Cardiac fibroblast (primary cell): ENCODE data around the gene ZBTB7C.

ENCODE experiments used
- DNase-seq, 2 donors: peaks; one replicate each; pipeline versions ENCODE4 v3.0.0 to v3.0.0-alpha.2; 2010; ENCODE audit warnings: low read depth in 2 of 2
- H3K4me3 ChIP-seq, 2 donors: replicated peaks in 1 of 2; 1 replicate in 1 of 2; 2 replicates in 1 of 2; pipeline ENCODE4 v1.5.1; 2011; ENCODE audit warnings: low read depth in 2 of 2, low read length in 2 of 2, mild to moderate bottlenecking in 2 of 2, moderate library complexity in 1 of 2
- TF ChIP-seq, protein P1 (sequence below): IDR thresholded peaks from one replicate; pipeline ENCODE4 v1.5.1; 2011; ENCODE audit warnings: low read depth, mild to moderate bottlenecking, low read length, inconsistent platforms

ZBTB7C gene

DNA sequence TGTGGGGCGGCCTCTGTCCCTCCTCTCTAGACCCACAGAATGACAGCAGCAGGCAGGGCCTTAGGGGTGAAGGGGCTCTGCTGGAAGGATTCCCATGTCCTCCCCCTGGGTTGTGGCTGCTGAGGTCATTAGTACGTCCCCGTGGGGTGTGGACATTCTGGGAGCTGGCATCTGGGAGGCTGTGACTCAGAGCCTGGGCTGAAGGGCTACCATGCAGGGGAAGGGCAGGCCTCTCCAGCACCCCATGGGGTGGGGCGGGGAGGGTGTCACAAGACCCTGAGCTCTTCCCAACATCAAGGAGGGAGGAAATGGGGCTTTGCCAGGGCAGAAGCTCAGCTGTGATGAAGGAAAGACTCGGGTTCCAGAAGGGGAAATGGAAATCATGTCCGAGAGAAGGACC, 373.0 kb downstream of the ZBTB7C start:
- peak in 1 of 2 donors; percentile 24 for DNase-seq
- H3K4me3 ChIP-seq = no peak overlapping the region
- TF ChIP-seq, protein P1, sequence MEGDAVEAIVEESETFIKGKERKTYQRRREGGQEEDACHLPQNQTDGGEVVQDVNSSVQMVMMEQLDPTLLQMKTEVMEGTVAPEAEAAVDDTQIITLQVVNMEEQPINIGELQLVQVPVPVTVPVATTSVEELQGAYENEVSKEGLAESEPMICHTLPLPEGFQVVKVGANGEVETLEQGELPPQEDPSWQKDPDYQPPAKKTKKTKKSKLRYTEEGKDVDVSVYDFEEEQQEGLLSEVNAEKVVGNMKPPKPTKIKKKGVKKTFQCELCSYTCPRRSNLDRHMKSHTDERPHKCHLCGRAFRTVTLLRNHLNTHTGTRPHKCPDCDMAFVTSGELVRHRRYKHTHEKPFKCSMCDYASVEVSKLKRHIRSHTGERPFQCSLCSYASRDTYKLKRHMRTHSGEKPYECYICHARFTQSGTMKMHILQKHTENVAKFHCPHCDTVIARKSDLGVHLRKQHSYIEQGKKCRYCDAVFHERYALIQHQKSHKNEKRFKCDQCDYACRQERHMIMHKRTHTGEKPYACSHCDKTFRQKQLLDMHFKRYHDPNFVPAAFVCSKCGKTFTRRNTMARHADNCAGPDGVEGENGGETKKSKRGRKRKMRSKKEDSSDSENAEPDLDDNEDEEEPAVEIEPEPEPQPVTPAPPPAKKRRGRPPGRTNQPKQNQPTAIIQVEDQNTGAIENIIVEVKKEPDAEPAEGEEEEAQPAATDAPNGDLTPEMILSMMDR = no peak

DNA sequence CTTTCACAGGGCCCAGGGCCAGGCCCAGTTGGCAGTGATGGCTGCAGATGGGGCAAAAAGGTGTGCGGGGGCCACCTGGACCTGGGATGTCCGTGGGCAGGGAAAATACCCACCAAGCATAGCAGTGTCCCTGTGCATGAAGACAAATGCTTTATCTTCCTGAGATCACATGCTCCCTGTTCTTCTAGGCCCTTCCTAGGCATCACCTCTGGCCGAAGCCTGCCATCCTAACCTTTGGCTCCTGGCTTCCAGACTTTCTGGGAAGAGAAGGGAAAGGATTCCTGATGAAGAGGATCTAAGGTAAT, 373.7 kb downstream of the ZBTB7C start:
- TF ChIP-seq, protein P1 = no peak
- no peak overlapping the region for H3K4me3 ChIP-seq
- no peak for DNase-seq

DNA sequence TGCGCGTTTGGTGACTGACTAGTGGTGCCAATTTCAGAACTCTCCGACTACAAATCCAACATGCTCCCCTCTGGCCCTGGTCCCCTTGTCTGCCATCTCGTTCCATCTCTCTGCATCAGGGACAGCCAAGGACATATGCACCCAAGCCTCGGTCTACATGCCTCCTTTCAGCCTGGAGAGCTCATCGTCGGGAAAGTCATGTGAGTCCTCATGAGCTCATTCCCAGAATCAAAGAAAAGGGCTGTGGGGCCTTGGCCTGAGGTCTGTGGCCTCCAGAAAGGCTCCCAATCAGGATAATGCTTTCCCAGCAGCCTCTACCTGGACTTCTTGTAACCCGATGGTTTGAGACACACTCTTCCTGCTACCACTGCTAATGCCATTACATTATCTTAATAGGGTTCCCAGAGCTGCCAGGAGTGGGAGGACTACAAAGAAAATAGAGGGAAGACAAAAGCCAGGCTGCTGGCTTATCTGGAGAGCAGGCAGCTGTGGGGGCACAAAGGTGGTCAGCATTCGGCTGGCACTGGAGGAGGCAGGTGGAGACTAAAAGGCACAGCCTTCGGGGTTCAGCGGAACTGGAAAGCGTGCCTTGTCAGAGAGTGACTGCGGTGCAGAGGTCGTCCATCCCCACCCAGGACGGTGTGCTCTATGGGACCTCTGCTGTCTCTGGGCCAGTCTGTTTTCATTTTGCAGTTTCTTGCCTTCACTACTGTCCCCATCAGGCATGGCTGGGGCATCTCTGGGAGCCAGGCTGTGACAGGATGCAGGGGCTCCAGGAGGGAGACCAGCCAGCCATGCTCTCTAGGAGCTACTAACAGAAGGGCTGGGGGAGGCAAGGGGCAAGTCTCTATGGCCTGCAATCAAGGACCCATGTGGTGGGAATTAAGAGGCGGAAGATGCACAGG, 374.3 kb downstream of the ZBTB7C start:
- TF ChIP-seq, protein P1 = no peak
- DNase-seq = no peak
- no peak overlapping the region for H3K4me3 ChIP-seq

DNA sequence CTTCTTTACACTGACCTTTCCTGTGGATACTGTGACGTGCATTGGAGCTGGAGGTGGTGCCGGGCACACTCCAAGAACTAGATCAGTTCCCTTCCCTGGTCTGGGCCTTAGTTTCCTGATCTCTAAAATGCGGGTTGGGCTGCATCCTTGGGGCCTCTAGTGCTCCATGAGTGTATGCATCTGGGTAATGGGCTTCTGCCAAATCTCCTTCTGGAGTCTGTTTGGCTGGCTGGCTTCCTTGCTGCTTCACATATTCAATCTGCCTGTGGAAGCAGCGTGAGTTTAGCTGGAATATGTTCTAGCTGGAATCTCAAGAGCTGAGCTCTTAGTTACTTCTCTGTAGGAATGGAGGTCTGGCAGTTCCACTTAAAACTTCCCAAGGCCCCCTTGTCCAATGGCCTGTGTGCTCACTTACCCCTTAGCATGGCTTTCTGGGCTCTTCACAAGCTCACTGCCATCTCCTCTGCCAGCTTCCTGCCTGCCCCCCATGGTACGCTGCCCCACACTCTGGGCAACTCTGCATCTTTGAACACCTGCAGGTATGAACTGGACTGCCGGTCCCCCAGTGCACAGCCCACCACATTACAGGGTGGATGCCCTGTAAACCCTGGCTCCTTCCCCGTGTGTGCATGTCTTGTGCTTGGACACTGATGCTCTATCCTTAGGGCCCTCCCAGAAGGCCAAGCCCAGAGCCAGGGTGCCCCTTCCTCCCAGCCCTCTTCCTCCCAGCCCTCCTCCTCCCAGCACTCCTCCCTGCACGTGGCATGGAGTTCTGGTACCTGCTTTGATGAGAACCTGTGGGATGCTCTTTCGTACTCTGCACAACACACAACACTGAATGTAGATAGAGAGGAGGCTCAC, 375.2 kb downstream of the ZBTB7C start:
- H3K4me3 ChIP-seq = no peak overlapping the region
- DNase-seq = no peak
- TF ChIP-seq, protein P1 = no peak

DNA sequence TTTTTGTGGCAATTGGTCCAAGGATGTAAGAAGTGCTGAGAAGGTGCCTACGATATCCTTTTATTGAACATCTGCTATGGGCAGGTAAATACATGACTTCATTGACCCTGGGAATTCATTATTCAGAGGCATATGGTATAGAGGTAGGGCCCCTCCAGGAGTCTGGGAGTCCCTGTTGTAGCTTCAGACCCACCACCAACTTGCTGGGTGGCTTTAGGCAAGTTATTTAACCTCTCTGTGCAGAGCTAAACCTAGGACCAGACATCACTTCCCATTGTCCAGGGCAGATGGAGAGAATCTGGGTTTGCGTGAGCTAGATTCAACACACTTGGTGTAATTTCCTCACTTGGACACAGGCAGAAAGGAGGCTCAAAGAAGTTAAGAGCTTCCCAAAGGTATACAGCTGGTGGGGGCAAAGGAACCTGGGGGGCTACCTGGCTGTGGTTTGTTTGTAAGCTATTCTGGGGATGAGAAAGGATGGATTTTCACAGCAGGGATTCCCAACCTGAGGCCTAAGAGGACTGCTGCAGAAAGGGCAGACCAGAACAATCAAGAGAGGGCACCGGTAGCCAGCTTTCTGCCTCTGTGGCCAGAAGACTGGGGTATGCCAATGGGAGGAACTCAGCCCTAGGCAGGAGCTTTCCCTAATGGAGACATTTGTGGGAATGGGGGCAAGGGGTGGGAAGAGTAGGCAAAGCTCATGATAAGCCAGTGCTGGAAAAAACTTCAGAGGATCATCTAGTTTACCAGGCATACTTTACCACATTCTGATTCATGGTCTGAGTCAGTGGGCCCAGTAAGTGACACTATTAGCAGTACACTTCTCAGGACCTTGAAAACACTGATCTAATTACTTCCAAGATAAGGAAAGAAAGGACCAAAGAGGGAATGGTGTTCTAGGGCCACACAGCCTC, 376.1 kb downstream of the ZBTB7C start:
- TF ChIP-seq, protein P1 = no peak
- DNase-seq = peak; percentile 44 to 59
- no peak overlapping the region for H3K4me3 ChIP-seq

DNA sequence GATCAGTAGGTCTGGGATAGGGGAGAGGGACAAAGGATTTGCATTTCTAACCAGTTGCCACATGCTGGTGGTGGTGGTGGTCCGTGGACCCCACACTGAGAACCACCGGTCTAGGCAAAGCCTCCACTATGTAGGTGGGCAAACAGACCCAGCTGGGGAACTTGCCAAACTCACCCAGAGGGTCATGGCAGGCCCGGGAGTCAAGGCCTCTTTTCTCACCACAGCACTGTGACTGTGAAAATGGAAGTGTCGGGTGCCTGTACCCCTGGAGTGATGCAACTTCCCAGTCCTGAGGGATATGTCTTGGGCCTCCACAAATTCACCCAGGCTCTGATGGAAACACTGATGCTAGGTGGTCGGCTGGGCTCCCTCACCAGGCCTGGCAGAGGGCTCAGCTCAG, 377.5 kb downstream of the ZBTB7C start:
- H3K4me3 ChIP-seq = no peak overlapping the region
- no peak for DNase-seq
- TF ChIP-seq, protein P1 = no peak
